ENCODE results near the gene ZFAND6. TPM values are rescaled to one million over a fixed set of nuclear protein-coding genes. Genes with fewer than 3 reads are reported as not detected.

The ZFAND6 gene
- total RNA-seq, 1 donor from 2014 or later: 80.1 TPM

GRCh38 chr15:80180468-80180867 lies 121.0 kb downstream of the ZFAND6 start:
- no peak overlapping the region for H3K4me3 Mint-ChIP-seq (ENCODE audit: unreplicated experiment)
- no peaks in the 10 kb centered on the region for H3K27me3 Mint-ChIP-seq (ENCODE audit: unreplicated experiment)
- no peak overlapping the region for H3K27ac Mint-ChIP-seq (ENCODE audit: unreplicated experiment)
- peaks cover 17% of the 10 kb centered on the region for H3K4me1 Mint-ChIP-seq (ENCODE audit: low read depth, unreplicated experiment)
- peaks cover 4% of the 10 kb centered on the region for H3K36me3 Mint-ChIP-seq (ENCODE audit: unreplicated experiment)
- DNase-seq: no peak
- TF ChIP-seq CTCF (IDR thresholded peaks at IDR 0.05; ENCODE audit: partially characterized antibody, unreplicated experiment): peak; percentile 18
- peaks cover 4% of the 10 kb centered on the region for H3K9me3 Mint-ChIP-seq (ENCODE audit: unreplicated experiment)

GRCh38 chr15:80180986-80181385 lies 121.5 kb downstream of the ZFAND6 start:
- Mint-ChIP-seq H3K36me3 (ENCODE audit: unreplicated experiment) (peaks cover 4% of the 10 kb centered on the region), H3K4me1 (ENCODE audit: low read depth, unreplicated experiment) (peaks cover 17% of the 10 kb centered on the region), H3K27ac (ENCODE audit: unreplicated experiment) (no peak overlapping the region), H3K4me3 (ENCODE audit: unreplicated experiment) (no peak overlapping the region), H3K9me3 (ENCODE audit: unreplicated experiment) (peaks cover 5% of the 10 kb centered on the region), H3K27me3 (ENCODE audit: unreplicated experiment) (no peaks in the 10 kb centered on the region)
- TF ChIP-seq CTCF (IDR thresholded peaks at IDR 0.05; ENCODE audit: partially characterized antibody, unreplicated experiment): no peak
- no peak for DNase-seq

GRCh38 chr15:80182611-80183261 lies 123.3 kb downstream of the ZFAND6 start:
- TF ChIP-seq CTCF (IDR thresholded peaks at IDR 0.05; ENCODE audit: partially characterized antibody, unreplicated experiment): no peak
- DNase-seq: no peak
- H3K27ac Mint-ChIP-seq (ENCODE audit: unreplicated experiment): no peak overlapping the region
- H3K36me3 Mint-ChIP-seq (ENCODE audit: unreplicated experiment): peaks cover 4% of the 10 kb centered on the region
- H3K27me3 Mint-ChIP-seq (ENCODE audit: unreplicated experiment): no peaks in the 10 kb centered on the region
- peaks cover 23% of the 10 kb centered on the region for H3K4me1 Mint-ChIP-seq (ENCODE audit: low read depth, unreplicated experiment)
- H3K9me3 Mint-ChIP-seq (ENCODE audit: unreplicated experiment): peaks cover 12% of the 10 kb centered on the region
- peak overlapping the region; percentile 3 for H3K4me3 Mint-ChIP-seq (ENCODE audit: unreplicated experiment)

- DNase-seq: no peak
- Mint-ChIP-seq H3K4me3 (ENCODE audit: unreplicated experiment) (peak overlapping the region; percentile 3), H3K27me3 (ENCODE audit: unreplicated experiment) (peaks cover under 1% of the 10 kb centered on the region), H3K36me3 (ENCODE audit: unreplicated experiment) (peaks cover 4% of the 10 kb centered on the region), H3K4me1 (ENCODE audit: low read depth, unreplicated experiment) (peaks cover 29% of the 10 kb centered on the region), H3K27ac (ENCODE audit: unreplicated experiment) (no peak overlapping the region), H3K9me3 (ENCODE audit: unreplicated experiment) (peaks cover 15% of the 10 kb centered on the region)
- TF ChIP-seq CTCF (IDR thresholded peaks at IDR 0.05; ENCODE audit: partially characterized antibody, unreplicated experiment): no peak
Observed at GRCh38 chr15:80183306-80183705, 123.8 kb downstream of the ZFAND6 start.

GRCh38 chr15:80183886-80184285 lies 124.4 kb downstream of the ZFAND6 start:
- Mint-ChIP-seq H3K9me3 (ENCODE audit: unreplicated experiment) (peaks cover 15% of the 10 kb centered on the region), H3K36me3 (ENCODE audit: unreplicated experiment) (peaks cover 3% of the 10 kb centered on the region), H3K4me1 (ENCODE audit: low read depth, unreplicated experiment) (peaks cover 35% of the 10 kb centered on the region), H3K27me3 (ENCODE audit: unreplicated experiment) (peaks cover 3% of the 10 kb centered on the region), H3K4me3 (ENCODE audit: unreplicated experiment) (no peak overlapping the region), H3K27ac (ENCODE audit: unreplicated experiment) (no peak overlapping the region)
- DNase-seq: peak; percentile 56
- TF ChIP-seq CTCF (IDR thresholded peaks at IDR 0.05; ENCODE audit: partially characterized antibody, unreplicated experiment): no peak
